Bronchial epithelial cell (primary cell): ENCODE data around the gene CDCP1. TPM values are rescaled to one million over a fixed set of nuclear protein-coding genes. Genes with fewer than 3 reads are reported as not detected.

ENCODE experiments used
- DNase-seq: peaks from one replicate; pipeline ENCODE4 v3.0.0-alpha.2; 2010; ENCODE audit warnings: low read depth
- FAIRE-seq: peaks from 2 replicates; lab custom pipeline; 2011; peaks lifted over from hg19 to GRCh38; lab: Jason Lieb, UNC
- H3K27me3 ChIP-seq: 2 replicates; pipeline ENCODE4 v1.5.1; 2011; ENCODE audit warnings: low read length; ENCODE audit not compliant: control insufficient read depth, insufficient read depth
- H3K36me3 ChIP-seq: 2 replicates; pipeline ENCODE4 v1.5.1; 2011; ENCODE audit warnings: low read length; ENCODE audit not compliant: control insufficient read depth, insufficient read depth
- H3K4me3 ChIP-seq: 2 replicates; pipeline ENCODE4 v1.5.1; 2011; ENCODE audit warnings: mild to moderate bottlenecking, low read depth, low read length, control low read depth
- CTCF ChIP-seq: IDR thresholded peaks from 2 replicates; pipeline ENCODE4 v1.5.1; 2011; ENCODE audit warnings: mild to moderate bottlenecking, moderate library complexity, low read length, control low read depth, inconsistent platforms; ENCODE audit not compliant: insufficient read depth, severe bottlenecking
- total RNA-seq: library from RNA; depleted of rRNA; stranded (reverse); fragments of >200 nt; gene quantifications from 2 replicates; pipeline ENCODE4 v1.2.1, GENCODE V29; 2014

Gene CDCP1
- total RNA-seq, 1 donor from 2014 or later = 41.3 TPM

DNA sequence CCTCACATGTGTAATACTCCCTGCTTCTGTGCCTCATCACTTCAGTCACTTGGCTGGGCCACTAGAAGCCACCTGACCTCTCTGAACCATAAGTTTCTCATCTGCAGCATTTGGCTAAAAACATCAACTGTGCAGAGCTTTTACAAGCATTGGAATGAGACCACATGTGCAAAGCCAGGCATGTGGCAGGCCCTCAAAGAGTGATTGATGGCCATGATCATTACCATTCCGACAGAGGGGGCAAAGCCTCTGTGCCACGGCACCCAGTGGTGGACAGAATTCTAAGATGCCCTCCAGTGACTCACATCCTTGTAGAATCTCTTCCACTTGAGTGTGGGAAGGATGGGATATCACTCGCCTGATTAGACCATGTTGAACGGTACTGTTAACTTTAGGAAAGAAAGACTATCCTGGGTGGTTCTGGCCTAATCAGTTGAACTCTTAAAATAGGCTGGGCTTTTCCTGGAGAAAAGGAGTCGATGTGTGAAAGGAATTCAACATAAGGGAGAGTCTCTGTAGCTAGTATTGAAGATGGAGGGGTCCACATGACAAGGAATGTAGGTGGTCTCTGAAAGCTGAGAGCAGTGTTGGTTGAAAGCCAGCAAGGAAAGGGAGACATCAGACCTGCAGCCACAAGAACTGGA lies 13.5 kb downstream of the CDCP1 start:
- no peak for DNase-seq
- Histone ChIP-seq H3K4me3 (no peak overlapping the region), H3K27me3 (no peaks in the 10 kb centered on the region), H3K36me3 (peaks cover 5% of the 10 kb centered on the region)
- no peak for FAIRE-seq
- no peak for TF ChIP-seq CTCF

DNA sequence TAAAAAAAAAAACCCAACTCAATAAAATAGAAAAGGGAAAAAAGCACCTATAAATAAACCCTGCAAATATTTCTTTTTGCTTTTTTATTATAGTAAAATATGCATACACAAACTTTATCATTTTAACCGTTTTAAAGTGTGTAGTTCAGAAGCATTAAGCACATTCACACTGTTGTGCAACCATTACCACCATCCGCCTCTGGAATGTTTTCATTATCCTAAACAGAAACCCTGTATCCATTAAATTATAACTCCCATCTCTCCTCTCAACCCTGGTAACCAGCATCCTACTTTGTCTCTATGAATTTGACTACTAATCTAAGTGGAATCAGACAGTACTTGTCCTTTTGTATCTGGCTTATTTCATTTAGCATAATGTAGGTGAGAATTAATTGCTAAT lies 15.0 kb downstream of the CDCP1 start:
- FAIRE-seq = no peak
- no peak for TF ChIP-seq CTCF

DNA sequence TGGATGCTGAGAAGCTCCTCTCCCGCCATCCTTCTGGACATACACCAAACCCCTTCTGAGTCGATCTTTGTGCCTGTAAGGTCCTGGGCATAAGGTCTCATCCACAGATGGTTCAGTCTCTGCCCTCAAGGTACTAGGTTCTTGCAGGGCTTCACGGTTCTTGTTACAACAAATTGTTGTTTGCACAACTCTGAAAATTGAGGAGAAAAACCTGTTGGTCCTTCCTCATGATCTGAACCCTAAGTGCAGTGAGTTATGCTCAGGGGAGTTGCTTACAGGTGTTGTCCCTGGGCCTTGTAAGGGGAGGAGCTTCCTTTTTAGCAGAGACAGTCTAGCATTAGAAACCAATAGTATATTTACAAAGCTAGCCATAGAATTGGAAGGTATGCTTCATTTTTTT lies 15.7 kb downstream of the CDCP1 start:
- FAIRE-seq (no peak), DNase-seq (no peak)
- peaks cover 5% of the 10 kb centered on the region for H3K36me3 ChIP-seq
- no peak overlapping the region for H3K4me3 ChIP-seq
- no peak for TF ChIP-seq CTCF
- no peaks in the 10 kb centered on the region for H3K27me3 ChIP-seq

More for the DNA sequence above, 15.0 kb downstream of the CDCP1 start:
- no peaks in the 10 kb centered on the region for H3K27me3 ChIP-seq
- DNase-seq = no peak
- no peak overlapping the region for H3K4me3 ChIP-seq
- H3K36me3 ChIP-seq = peaks cover 5% of the 10 kb centered on the region

DNA sequence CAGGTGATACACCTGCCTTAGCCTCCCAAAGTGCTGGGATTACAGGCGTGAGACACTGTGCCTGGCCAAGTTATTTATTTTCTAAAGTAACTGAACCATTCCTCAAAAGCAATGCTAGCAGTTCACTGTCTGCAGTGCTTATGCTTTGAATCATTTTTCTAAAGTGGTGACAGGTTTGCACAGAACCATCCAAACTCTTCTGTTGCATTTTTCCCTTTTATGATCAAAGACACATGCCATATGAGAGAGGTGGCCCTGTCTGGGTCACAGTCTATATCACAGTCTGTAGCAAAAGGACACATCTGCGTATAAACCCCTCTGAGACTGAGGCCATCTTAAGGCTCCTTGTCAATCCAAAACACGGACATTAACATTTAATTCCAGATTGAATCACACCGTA lies 17.2 kb downstream of the CDCP1 start:
- no peak for FAIRE-seq

GRCh38 chr3:45127130-45127822 lies 18.9 kb downstream of the CDCP1 start:
- DNase-seq (peak; percentile 71), FAIRE-seq (no peak)
- Histone ChIP-seq H3K27me3 (no peaks in the 10 kb centered on the region), H3K36me3 (peaks cover 1% of the 10 kb centered on the region), H3K4me3 (no peak overlapping the region)
- no peak for TF ChIP-seq CTCF

More for the DNA sequence above, 17.2 kb downstream of the CDCP1 start:
- H3K27me3 ChIP-seq = no peaks in the 10 kb centered on the region
- DNase-seq = no peak
- no peak for TF ChIP-seq CTCF
- peaks cover 4% of the 10 kb centered on the region for H3K36me3 ChIP-seq
- no peak overlapping the region for H3K4me3 ChIP-seq
